Tibial nerve (tissue), 4 donors: ENCODE results near the gene PIP5KL1. TPM values are rescaled to one million over a fixed set of nuclear protein-coding genes. Genes with fewer than 3 reads are reported as not detected.
A peak's percentile ranks its signal among the peaks of the same experiment; 100 is the strongest.

Experiments used
- DNase-seq, 2 donors: peaks; one replicate each; pipeline ENCODE4 v3.0.0-alpha.2; 2019; ENCODE audit warnings: low spot score in 2 of 2
- H3K27ac ChIP-seq, 4 donors: fragments of 200-600 bp; sonication (generic) in 3 of 4; one replicate each; pipeline ENCODE4 v1.5.1; 2017 to 2019; ENCODE audit warnings: mild to moderate bottlenecking in 1 of 4
- H3K27me3 ChIP-seq, 2 donors: fragments of 200-600 bp; sonication (generic) in 1 of 2; one replicate each; pipeline versions ENCODE4 v1.5.1 to v1.6.0; 2017 to 2019
- H3K36me3 ChIP-seq, 3 donors: fragments of 200-600 bp; sonication (generic); one replicate each; pipeline ENCODE4 v1.5.1; 2018 to 2019
- H3K4me1 ChIP-seq, 4 donors: fragments of 200-600 bp; sonication (generic) in 3 of 4; one replicate each; pipeline ENCODE4 v1.5.1; 2017 to 2019
- H3K4me3 ChIP-seq, 4 donors: fragments of 200-600 bp; sonication (generic) in 3 of 4; one replicate each; pipeline ENCODE4 v1.5.1; 2017 to 2019; ENCODE audit warnings: mild to moderate bottlenecking in 1 of 4, moderate library complexity in 1 of 4
- H3K9me3 ChIP-seq, 4 donors: fragments of 200-600 bp; sonication (generic) in 3 of 4; one replicate each; pipeline ENCODE4 v1.5.1; 2017 to 2019
- CTCF ChIP-seq, 5 experiments: fragments of 200-600 bp in 3 of 5; fragments of 450-650 bp in 2 of 5; sonication (generic) in 3 of 5; IDR thresholded peaks; one replicate each; pipeline ENCODE4 v1.5.1; 2016 to 2019; ENCODE audit warnings: antibody characterized with exemption in 5 of 5, mild to moderate bottlenecking in 3 of 5, moderate library complexity in 2 of 5
- EP300 ChIP-seq, 2 donors: sonication (generic); formaldehyde crosslinking; IDR thresholded peaks; one replicate each; pipeline ENCODE4 v1.6.1; 2017; ENCODE audit warnings: antibody characterized with exemption in 2 of 2, mild to moderate bottlenecking in 1 of 2
- POLR2A ChIP-seq, 2 donors: fragments of 450-650 bp; IDR thresholded peaks; one replicate each; pipeline ENCODE4 v1.6.1; 2017; ENCODE audit warnings: antibody characterized with exemption in 2 of 2, mild to moderate bottlenecking in 2 of 2, moderate library complexity in 2 of 2
- WGBS, 2 donors: methylation state at CpG; one replicate each; pipeline ENCODE4 v1.1.5; 2018; 5-methylcytosine and 5-hydroxymethylcytosine counted together
- total RNA-seq, 4 donors: library from RNA; depleted of rRNA; stranded (reverse); fragments of >200 nt; gene quantifications; one replicate each; pipeline ENCODE4 v1.1.0, GENCODE V29; 2016

PIP5KL1 gene
- total RNA-seq, 4 donors from 2014 or later = 0.59 TPM; not detected in 3

- whole genome bisulfite sequencing, 2 donors = 36 to 39% methylated on average over 10 to 11 of the region's 26 CpGs
- Histone ChIP-seq H3K9me3 (no peaks in the 10 kb centered on the region), H3K36me3 (peaks cover 0 to 15% (median 0%) of the 10 kb centered on the region in 3 donors), H3K4me1 (peaks cover 0 to 63% (median 44%) of the 10 kb centered on the region in 4 donors), H3K27ac (peak overlapping the region; percentile 68 to 93 (median 82)), H3K27me3 (no peaks in the 10 kb centered on the region), H3K4me3 (peak overlapping the region; percentile 46 to 65 (median 49))
- DNase-seq = no peak
- no peak for TF ChIP-seq EP300 (IDR thresholded peaks at IDR 0.05)
These were observed 53.6 kb downstream of the PIP5KL1 start for GRCh38 chr9:127876764-127877562.

- H3K27ac ChIP-seq = peak overlapping the region; percentile 65 to 93 (median 82)
- H3K36me3 ChIP-seq = peaks cover 0 to 22% (median 0%) of the 10 kb centered on the region in 3 donors
- no peak for DNase-seq
- TF ChIP-seq EP300 (IDR thresholded peaks at IDR 0.05) (no peak), POLR2A (IDR thresholded peaks at IDR 0.05) (no peak), CTCF (IDR thresholded peaks at IDR 0.05) (no peak)
- WGBS, 2 donors = 59 to 61% methylated on average over 10 to 12 of the region's 14 CpGs
- H3K4me3 ChIP-seq = peak overlapping the region in 1 of 4 donors; percentile 65
- H3K9me3 ChIP-seq = no peaks in the 10 kb centered on the region
- no peaks in the 10 kb centered on the region for H3K27me3 ChIP-seq
- H3K4me1 ChIP-seq = peaks cover 0 to 63% (median 44%) of the 10 kb centered on the region in 4 donors
These were observed 54.4 kb downstream of the PIP5KL1 start for GRCh38 chr9:127876026-127876763.

GRCh38 chr9:127875306-127875966, 55.1 kb downstream of the PIP5KL1 start:
- no peak overlapping the region for H3K4me3 ChIP-seq
- peaks cover 0 to 63% (median 44%) of the 10 kb centered on the region in 4 donors for H3K4me1 ChIP-seq

GRCh38 chr9:127874301-127875221, 56.0 kb downstream of the PIP5KL1 start:
- H3K9me3 ChIP-seq = no peaks in the 10 kb centered on the region
- peaks cover 0 to 31% (median 0%) of the 10 kb centered on the region in 3 donors for H3K36me3 ChIP-seq
- WGBS, 2 donors = 72 to 77% methylated on average over 14 to 18 of the region's 19 CpGs
- TF ChIP-seq POLR2A (IDR thresholded peaks at IDR 0.05) (no peak), EP300 (IDR thresholded peaks at IDR 0.05) (no peak), CTCF (IDR thresholded peaks at IDR 0.05) (no peak)
- H3K27me3 ChIP-seq = no peaks in the 10 kb centered on the region
- DNase-seq = no peak
- peaks cover 0 to 71% (median 46%) of the 10 kb centered on the region in 4 donors for H3K4me1 ChIP-seq
- peak overlapping the region; percentile 38 to 93 (median 80) for H3K27ac ChIP-seq
- H3K4me3 ChIP-seq = no peak overlapping the region

More at GRCh38 chr9:127875306-127875966, 55.1 kb downstream of the PIP5KL1 start:
- no peak for TF ChIP-seq EP300 (IDR thresholded peaks at IDR 0.05)
- whole genome bisulfite sequencing, 2 donors = 56 to 64% methylated on average over 10 of the region's 10 CpGs
- Histone ChIP-seq H3K27me3 (no peaks in the 10 kb centered on the region), H3K36me3 (peaks cover 0 to 30% (median 0%) of the 10 kb centered on the region in 3 donors), H3K27ac (peak overlapping the region; percentile 34 to 93 (median 82)), H3K9me3 (no peaks in the 10 kb centered on the region)
- DNase-seq = no peak

GRCh38 chr9:127873886-127874285, 56.7 kb downstream of the PIP5KL1 start:
- peak in 1 of 2 donors; percentile 38 for TF ChIP-seq EP300 (IDR thresholded peaks at IDR 0.05)
- TF ChIP-seq CTCF (IDR thresholded peaks at IDR 0.05) = no peak
- DNase-seq = peak; percentile 63 to 70
- Histone ChIP-seq H3K4me3 (no peak overlapping the region), H3K36me3 (peaks cover 0 to 36% (median 0%) of the 10 kb centered on the region in 3 donors), H3K27ac (peak overlapping the region; percentile 38 to 93 (median 80)), H3K9me3 (no peaks in the 10 kb centered on the region), H3K27me3 (no peaks in the 10 kb centered on the region), H3K4me1 (peaks cover 0 to 74% (median 46%) of the 10 kb centered on the region in 4 donors)
- 21 to 24% methylated on average over 5 to 8 of the region's 10 CpGs for WGBS, 2 donors
